Memory B cell (primary cell): ENCODE data around the gene LSAMP.
"Not testable (repeated sequence)": the region's sequence is repeated elsewhere in the genome, so short reads cannot be mapped to it uniquely, and the experiment has no call there.

ENCODE experiments used
- ATAC-seq: fragments of 150-1000 bp; cut with Tn5 transposase; 2 replicates; pipeline ENCODE4 v1.10.0; 2021; ENCODE audit warnings: low read depth, mild to moderate bottlenecking, moderate library complexity
- DNase-seq, 2 donors: peaks; one replicate each; pipeline ENCODE4 v3.0.0; 2022; ENCODE audit warnings: low spot score in 2 of 2
- H3K27ac Mint-ChIP-seq: one replicate; pipeline ENCODE4 v1.8.0; 2022; ENCODE audit warnings: mild to moderate bottlenecking, moderate library complexity, mixed read lengths
- H3K27me3 Mint-ChIP-seq: one replicate; pipeline ENCODE4 v1.8.0; 2022; ENCODE audit warnings: mixed read lengths
- H3K36me3 Mint-ChIP-seq: one replicate; pipeline ENCODE4 v1.8.0; 2022; ENCODE audit warnings: mild to moderate bottlenecking, mixed read lengths
- H3K4me1 Mint-ChIP-seq: one replicate; pipeline ENCODE4 v1.8.0; 2022; ENCODE audit warnings: mixed read lengths
- H3K4me3 Mint-ChIP-seq: one replicate; pipeline ENCODE4 v1.8.0; 2022; ENCODE audit warnings: mild to moderate bottlenecking, moderate library complexity, mixed read lengths
- H3K9me3 Mint-ChIP-seq: one replicate; pipeline ENCODE4 v1.8.0; 2022; ENCODE audit warnings: mixed read lengths

The LSAMP gene

DNA sequence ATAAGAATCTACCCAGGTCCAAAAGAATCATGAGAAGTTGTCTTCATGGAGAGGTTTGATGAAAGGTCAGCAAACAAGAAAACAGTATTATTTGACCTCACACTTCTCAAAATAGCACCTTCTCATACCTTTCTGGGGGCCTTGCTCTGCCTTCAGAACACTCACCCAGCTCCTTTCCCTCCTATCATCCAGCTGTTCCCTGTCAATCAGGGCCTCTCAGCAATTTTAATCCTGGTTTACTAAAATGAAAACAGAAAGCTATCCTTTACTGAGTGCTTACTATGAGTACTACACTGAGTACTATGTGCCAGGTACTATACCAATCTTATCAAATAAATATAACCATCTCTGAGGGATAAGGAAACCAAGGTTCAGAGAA, 683.4 kb downstream of the LSAMP start:
- no peak overlapping the region for H3K27ac Mint-ChIP-seq
- no peaks in the 10 kb centered on the region for H3K9me3 Mint-ChIP-seq
- H3K36me3 Mint-ChIP-seq = no peaks in the 10 kb centered on the region
- no peak overlapping the region for H3K4me3 Mint-ChIP-seq
- DNase-seq (no peak), ATAC-seq (no peak)
- peaks cover 3% of the 10 kb centered on the region for H3K27me3 Mint-ChIP-seq
- no peaks in the 10 kb centered on the region for H3K4me1 Mint-ChIP-seq

GRCh38 chr3:115760716-115761115, 684.6 kb downstream of the LSAMP start:
- no peaks in the 10 kb centered on the region for H3K4me1 Mint-ChIP-seq
- H3K36me3 Mint-ChIP-seq = no peaks in the 10 kb centered on the region
- no peaks in the 10 kb centered on the region for H3K27me3 Mint-ChIP-seq
- H3K27ac Mint-ChIP-seq = no peak overlapping the region
- DNase-seq (no peak), ATAC-seq (no peak)
- no peaks in the 10 kb centered on the region for H3K9me3 Mint-ChIP-seq
- no peak overlapping the region for H3K4me3 Mint-ChIP-seq

GRCh38 chr3:115758076-115758763, 687.1 kb downstream of the LSAMP start:
- peaks cover 2% of the 10 kb centered on the region for H3K27me3 Mint-ChIP-seq
- H3K9me3 Mint-ChIP-seq = no peaks in the 10 kb centered on the region
- ATAC-seq (no peak), DNase-seq (no peak)
- H3K4me1 Mint-ChIP-seq = no peaks in the 10 kb centered on the region
- no peak overlapping the region for H3K4me3 Mint-ChIP-seq
- no peaks in the 10 kb centered on the region for H3K36me3 Mint-ChIP-seq
- H3K27ac Mint-ChIP-seq = no peak overlapping the region

- H3K36me3 Mint-ChIP-seq, ATAC-seq, H3K27ac Mint-ChIP-seq, H3K9me3 Mint-ChIP-seq, H3K4me1 Mint-ChIP-seq, DNase-seq, H3K4me3 Mint-ChIP-seq: not testable (repeated sequence)
- peaks cover 13% of the 10 kb centered on the region for H3K27me3 Mint-ChIP-seq
Measured at GRCh38 chr3:115752978-115753377, 692.3 kb downstream of the LSAMP start.
